NCI-H146 treated with DMSO at 0.1 percent for 48 hours (cell line): ENCODE results near the gene FLG2.
A peak's percentile ranks its signal among the peaks of the same experiment; 100 is the strongest.

Source experiments
- DNase-seq: peaks from one replicate; lab custom pipeline; 2025; ENCODE audit not compliant: unreplicated experiment; lab: John Stamatoyannopoulos, UW

FLG2 gene

DNA sequence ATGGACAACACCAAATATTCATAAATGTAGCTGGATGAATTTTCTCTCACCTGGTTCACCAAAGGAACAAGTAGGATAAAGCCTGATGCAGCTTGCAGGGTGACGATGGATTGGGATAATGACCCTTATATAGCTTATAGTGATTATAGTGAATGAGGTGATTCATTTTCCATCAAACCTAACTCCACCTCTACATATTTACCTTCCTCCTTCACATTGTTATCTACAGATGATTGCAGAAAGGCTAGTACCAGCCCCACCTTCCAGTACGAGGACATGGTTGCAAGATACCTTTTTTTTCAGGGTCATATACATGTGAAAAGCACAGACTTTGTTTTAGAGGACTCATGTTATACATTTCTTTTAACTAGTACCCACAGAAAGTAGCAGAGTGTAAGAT lies at the start of gene FLG2:
TSS of gene FLG2 (minus strand) at position 101 of the 400 bp plus-strand sequence. CDS start 1,122 bp downstream, outside the sequence.
- no peak for DNase-seq

DNA sequence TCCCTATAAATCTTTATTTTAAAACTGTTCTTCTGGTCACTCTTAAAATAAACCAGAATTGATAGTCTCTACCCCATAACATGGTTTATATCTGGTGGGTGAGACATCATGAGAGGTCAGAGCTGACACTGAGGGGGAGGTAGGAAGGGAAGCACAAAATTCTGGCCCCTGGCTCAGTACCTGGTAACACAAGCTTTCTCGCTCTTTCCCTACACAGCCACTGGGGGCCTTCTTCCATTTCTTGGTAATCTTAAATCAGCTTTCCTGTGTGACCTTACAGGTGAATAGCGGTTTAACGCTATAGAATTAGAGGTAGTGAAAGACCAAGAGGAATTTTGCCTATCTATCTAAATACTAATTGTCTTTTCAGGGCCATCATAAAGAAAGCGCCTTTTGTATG lies 48.9 kb upstream of the FLG2 start:
- DNase-seq: no peak

GRCh38 chr1:152398812-152399698 lies 39.2 kb upstream of the FLG2 start:
- no peak for DNase-seq

DNA sequence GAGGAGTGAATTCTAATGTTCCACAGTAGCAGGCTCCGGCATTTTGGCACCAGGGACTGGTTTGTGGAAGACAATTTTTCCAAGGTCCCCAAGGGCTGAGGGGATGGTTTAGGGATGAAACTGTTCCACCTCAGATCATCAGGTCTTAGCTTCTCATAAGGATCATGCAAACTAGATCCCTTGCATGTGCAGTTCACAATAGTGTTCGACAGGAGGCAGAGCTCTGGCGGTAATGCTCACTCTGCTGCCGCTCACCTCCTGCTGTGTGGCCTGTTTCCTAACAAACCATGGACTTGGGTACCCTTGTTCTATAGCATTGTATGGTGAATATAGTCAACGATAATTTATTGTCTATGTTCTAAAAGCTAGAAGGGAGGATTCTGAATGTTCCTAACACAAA lies 37.7 kb upstream of the FLG2 start:
- DNase-seq: no peak

DNA sequence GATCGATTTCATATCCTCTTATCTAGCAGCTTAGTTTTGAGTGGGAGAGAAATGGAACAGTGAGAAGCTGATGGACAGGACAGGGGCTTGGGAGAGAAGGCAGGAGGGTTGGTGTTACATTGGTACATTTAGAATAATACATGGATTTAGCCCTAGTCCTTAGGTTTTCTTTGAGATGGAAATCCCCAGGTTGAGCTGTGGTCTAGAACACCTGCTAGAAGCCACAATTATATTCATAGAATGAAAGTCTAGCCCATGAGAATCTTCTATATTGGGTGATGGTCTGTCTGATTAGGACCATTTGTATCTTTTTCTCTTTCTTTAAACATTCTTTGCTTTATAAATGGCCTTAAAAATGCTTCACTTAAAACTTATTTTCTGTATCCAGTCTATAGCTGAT lies 34.3 kb upstream of the FLG2 start:
- DNase-seq: no peak

- DNase-seq: no peak
These were observed 33.1 kb upstream of the FLG2 start for GRCh38 chr1:152392909-152393308.

GRCh38 chr1:152388889-152389288 lies 29.1 kb upstream of the FLG2 start:
- DNase-seq: no peak

- no peak for DNase-seq
These were observed 27.1 kb upstream of the FLG2 start for GRCh38 chr1:152386940-152387339.

GRCh38 chr1:152380932-152381331 lies 21.1 kb upstream of the FLG2 start:
- DNase-seq: no peak

GRCh38 chr1:152374451-152374850 lies 14.6 kb upstream of the FLG2 start:
- DNase-seq: no peak

DNA sequence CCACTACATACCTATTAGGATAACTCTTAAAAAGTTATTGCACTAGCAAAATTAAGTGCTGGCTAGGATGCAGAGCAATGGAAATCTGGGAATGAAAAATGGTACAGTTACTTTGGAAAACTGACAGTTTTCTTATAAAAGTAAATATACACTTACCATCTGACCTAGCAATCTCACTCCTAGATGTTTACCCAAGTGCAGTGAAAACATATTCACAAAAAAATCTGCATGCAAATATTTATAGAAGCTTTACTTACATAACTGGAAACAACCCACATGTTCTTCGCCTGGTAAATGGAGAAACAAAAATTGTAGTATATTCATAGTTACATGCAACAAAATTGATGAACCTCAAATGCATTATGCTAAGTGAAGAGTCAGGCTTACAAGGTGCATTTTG lies 12.9 kb upstream of the FLG2 start:
- DNase-seq: no peak

DNA sequence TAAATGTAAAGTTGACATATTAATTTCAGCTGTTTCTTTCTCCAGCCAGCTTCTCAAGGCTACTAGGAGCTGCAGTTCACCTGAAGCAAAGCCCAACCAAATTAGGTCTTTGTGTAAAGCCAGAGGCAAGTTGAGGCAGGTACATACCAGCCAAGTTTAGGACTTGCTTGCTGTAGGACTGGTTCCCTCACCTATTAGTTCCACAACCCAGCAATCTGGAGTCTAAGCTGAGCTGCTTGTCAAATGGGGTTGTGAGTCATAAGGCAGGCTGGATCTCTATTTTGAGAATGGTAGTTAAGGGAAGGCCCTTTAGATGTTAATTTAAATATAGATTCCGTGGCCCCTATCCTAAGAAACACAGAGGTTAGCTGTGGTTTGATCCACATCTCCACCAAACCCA lies 7.6 kb upstream of the FLG2 start:
- no peak for DNase-seq

- DNase-seq: no peak
These were observed 3.1 kb downstream of the FLG2 start for GRCh38 chr1:152356736-152357135.

DNA sequence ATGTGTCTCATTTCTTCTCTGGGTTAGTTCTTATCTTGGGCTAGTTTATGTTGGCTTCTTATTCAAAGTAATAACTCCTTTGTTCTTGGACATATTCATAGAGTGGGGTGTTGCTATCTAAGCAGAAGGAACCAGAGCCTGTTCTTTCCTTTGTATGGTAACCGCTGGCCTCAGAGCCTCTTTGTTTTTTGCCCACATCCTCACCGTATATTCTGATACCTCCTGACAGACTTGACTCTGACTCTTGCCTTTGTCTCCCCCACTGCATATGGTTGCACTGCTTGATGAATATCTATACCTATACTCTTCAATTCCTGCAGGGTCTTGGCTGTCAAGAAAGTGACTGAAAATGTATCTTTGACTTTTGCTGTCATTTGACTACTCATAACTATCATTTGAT lies 10.2 kb downstream of the FLG2 start:
- no peak for DNase-seq

- DNase-seq: no peak
These were observed 11.4 kb downstream of the FLG2 start for GRCh38 chr1:152348447-152348846.

- peak; percentile 15 for DNase-seq
These were observed 12.6 kb downstream of the FLG2 start for GRCh38 chr1:152347116-152347728.

DNA sequence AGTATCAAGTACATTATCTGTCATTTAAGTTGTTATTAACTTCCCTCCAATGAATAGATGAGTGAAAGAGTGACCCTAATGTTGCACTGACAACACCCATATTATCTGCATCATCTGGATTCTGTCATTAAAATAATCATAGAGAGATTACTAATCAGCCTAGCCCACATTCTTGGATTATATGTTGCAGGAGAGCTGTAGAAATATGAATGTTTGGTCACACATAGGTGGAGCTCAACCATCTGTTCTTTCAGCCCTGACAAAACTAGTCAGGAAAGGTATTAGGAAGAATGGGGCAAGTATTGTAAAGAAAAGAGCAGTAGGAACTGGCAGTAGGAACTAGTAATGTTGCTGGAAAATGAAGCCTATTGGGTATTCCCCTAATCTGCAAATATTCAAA lies 15.4 kb downstream of the FLG2 start:
- no peak for DNase-seq

DNA sequence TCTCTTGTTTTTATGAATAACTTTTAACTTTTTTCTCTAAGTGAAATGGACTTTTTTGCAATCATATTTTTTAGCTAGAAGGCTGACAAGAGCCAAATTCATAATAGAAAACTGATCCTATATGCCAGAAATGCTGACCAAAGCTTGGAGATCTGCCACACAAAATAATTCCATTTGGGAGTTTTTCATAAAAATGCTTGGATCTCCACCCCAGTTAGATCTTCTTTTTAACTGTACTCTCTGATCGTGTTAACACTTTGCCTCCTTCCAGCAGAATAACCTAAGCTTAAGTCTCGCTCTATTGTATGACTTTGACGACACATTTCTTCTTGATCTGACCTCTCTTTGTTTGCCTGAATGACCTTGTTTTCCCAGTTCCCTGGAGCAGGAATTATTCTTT lies 16.8 kb downstream of the FLG2 start:
- no peak for DNase-seq

DNA sequence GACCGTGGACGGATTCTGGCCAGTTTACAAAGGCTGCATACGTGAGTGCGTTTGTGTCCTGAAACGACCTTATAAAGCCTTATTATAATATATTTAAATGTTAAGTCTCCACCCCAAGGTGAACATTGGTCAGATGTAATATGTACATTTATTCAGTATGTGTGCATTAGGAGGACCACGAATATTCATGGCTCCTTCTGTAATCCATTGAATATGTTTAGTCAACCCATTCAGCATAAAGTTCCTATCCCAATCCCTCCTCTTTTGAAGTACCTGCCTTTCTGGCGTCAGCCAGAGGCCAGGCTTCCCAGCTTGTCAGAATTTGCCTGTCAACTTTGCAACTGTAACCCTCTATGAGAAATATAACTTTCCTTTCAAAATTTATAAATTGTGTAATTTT lies 24.4 kb downstream of the FLG2 start:
- DNase-seq: no peak

- no peak for DNase-seq
These were observed 30.9 kb downstream of the FLG2 start for GRCh38 chr1:152328801-152329391.

DNA sequence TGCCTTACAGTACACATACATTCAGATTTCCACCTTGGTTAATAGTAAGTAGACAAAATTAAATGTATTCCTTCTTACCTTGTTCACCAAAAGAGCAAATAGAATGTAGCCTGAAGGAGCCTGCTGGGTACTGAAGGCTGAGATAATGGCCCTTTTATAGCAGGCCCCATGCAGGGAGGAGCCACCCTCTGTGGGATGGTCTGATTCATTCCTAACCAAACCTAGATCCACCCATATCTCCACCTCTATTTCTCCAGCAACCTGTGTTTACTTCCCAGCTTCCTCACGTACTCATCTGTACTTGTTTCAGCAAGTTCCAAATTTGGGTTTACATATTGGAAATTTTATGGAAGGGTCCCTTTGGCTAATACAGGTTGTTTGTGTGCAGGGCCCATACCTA lies 34.7 kb downstream of the FLG2 start, which contains the start of gene FLG:
TSS of gene FLG (minus strand) at position 129 of the 400 bp plus-strand sequence. CDS start 9,783 bp downstream, outside the sequence.
- DNase-seq: no peak

GRCh38 chr1:152313970-152314369 lies 45.8 kb downstream of the FLG2 start:
- DNase-seq: no peak
